ENCODE measurements around the gene EPS8.

EPS8 gene

GRCh38 chr12:15712823-15713660 is 76.1 kb downstream of the EPS8 start:
- DNase-seq = no peak

GRCh38 chr12:15712160-15712559 is 77.0 kb downstream of the EPS8 start:
- no peak for DNase-seq

- DNase-seq = no peak
Observed at GRCh38 chr12:15710860-15711510, 78.2 kb downstream of the EPS8 start.

- DNase-seq = no peak
Observed at GRCh38 chr12:15709551-15709950, 79.6 kb downstream of the EPS8 start.

GRCh38 chr12:15708396-15709076 is 80.7 kb downstream of the EPS8 start:
- no peak for DNase-seq

- no peak for DNase-seq
Observed at GRCh38 chr12:15707516-15708199, 81.5 kb downstream of the EPS8 start.

- no peak for DNase-seq
Observed at GRCh38 chr12:15706010-15706676, 83.0 kb downstream of the EPS8 start.

- no peak for DNase-seq
Observed at GRCh38 chr12:15705606-15706005, 83.6 kb downstream of the EPS8 start.

- no peak for DNase-seq
Observed at GRCh38 chr12:15702276-15702675, 86.9 kb downstream of the EPS8 start.

- no peak for DNase-seq
Observed at GRCh38 chr12:15701631-15702156, 87.5 kb downstream of the EPS8 start.

- DNase-seq = no peak
Observed at GRCh38 chr12:15701206-15701605, 88.0 kb downstream of the EPS8 start.

- DNase-seq = no peak
Observed at GRCh38 chr12:15700595-15700994, 88.6 kb downstream of the EPS8 start.

- no peak for DNase-seq
Observed at GRCh38 chr12:15699886-15700285, 89.3 kb downstream of the EPS8 start.

GRCh38 chr12:15698377-15698871 is 90.8 kb downstream of the EPS8 start:
- no peak for DNase-seq

- DNase-seq = no peak
Observed at GRCh38 chr12:15697201-15697600, 92.0 kb downstream of the EPS8 start.

- DNase-seq = no peak
Observed at GRCh38 chr12:15693228-15693911, 95.8 kb downstream of the EPS8 start.

GRCh38 chr12:15691388-15691787 is 97.8 kb downstream of the EPS8 start:
- no peak for DNase-seq

- no peak for DNase-seq
Observed at GRCh38 chr12:15690320-15690719, 98.9 kb downstream of the EPS8 start.

GRCh38 chr12:15689751-15690191 is 99.4 kb downstream of the EPS8 start:
- no peak for DNase-seq

- no peak for DNase-seq
Observed at GRCh38 chr12:15688838-15689625, 100.2 kb downstream of the EPS8 start.
